ENCODE measurements around the gene TSC22D1. TPM values are rescaled to one million over a fixed set of nuclear protein-coding genes. Genes with fewer than 3 reads are reported as not detected.
A peak's percentile ranks its signal among the peaks of the same experiment; 100 is the strongest.

TSC22D1 gene
- total and polyA plus RNA-seq, 2 of the 4 experiments (the other 2 are of a cell fraction) = 30.8 to 42.2 TPM

DNA sequence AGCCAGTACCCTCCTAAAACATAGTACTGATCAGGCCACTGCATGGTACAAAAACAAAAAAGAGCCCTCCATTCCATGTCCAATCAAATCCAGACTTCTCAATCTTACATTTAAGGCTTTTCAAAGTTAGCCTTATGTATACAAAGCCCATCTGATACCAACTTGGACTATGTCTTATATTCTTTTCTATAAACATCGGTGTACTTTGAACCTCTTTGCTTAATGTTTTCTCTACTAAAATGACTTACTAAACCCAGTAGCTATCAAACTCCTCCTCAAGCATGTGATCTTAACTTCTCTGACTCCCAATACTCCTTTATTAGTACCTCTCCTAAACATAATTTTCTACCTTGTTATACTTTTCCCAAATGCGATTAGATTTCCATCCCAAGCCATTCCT is 14.8 kb downstream of the TSC22D1 start:
- no peak overlapping the region for H2AK9ac ChIP-seq (replicated peaks; ENCODE audit: low read depth, low read length, poor library complexity)
- H3K18ac ChIP-seq (ENCODE audit: low read depth, low read length) = no peak overlapping the region
- intact Hi-C loops (cut with micrococcal nuclease) = no loop called here
- peaks cover 4% of the 10 kb centered on the region; the same call in 1 of the 2 replicates for H3K36me3 ChIP-seq (ENCODE audit: control insufficient read depth, insufficient read depth, low read length)
- H2AFZ ChIP-seq (replicated peaks; ENCODE audit: low read length, poor library complexity) = no peak overlapping the region
- H2BK15ac ChIP-seq (ENCODE audit: low read depth, low read length) = no peak overlapping the region
- peaks cover 30 to 74% of the 10 kb centered on the region in 2 experiments for H3K79me1 ChIP-seq (ENCODE audit: low read depth in 1 of 2, low read length in 2 of 2)
- H3K9ac ChIP-seq (ENCODE audit: low read depth, low read length) = no peak overlapping the region
- dilution Hi-C loops (cut with HindIII; ENCODE audit: low sequenced_read_pairs, unreplicated experiment) = no loop called here
- H2BK20ac ChIP-seq (ENCODE audit: low read depth, low read length) = no peak overlapping the region
- TF ChIP-seq, protein P1, sequence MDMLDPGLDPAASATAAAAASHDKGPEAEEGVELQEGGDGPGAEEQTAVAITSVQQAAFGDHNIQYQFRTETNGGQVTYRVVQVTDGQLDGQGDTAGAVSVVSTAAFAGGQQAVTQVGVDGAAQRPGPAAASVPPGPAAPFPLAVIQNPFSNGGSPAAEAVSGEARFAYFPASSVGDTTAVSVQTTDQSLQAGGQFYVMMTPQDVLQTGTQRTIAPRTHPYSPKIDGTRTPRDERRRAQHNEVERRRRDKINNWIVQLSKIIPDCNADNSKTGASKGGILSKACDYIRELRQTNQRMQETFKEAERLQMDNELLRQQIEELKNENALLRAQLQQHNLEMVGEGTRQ (IDR thresholded peaks at IDR 0.05; ENCODE audit: low read depth, low read length) = no peak
- TF ChIP-seq RAD21 (IDR thresholded peaks at IDR 0.05; ENCODE audit: low read length) (no peak), RCOR1 (IDR thresholded peaks at IDR 0.05; ENCODE audit: insufficient replicate concordance, low read length) (no peak), MAZ (IDR thresholded peaks at IDR 0.05; ENCODE audit: borderline replicate concordance, low read depth, low read length) (no peak), MXI1 (IDR thresholded peaks at IDR 0.05; ENCODE audit: borderline replicate concordance, low read depth, low read length) (no peak)
- no peak overlapping the region for H3K4ac ChIP-seq (ENCODE audit: low read depth, low read length)
- H3K56ac ChIP-seq (ENCODE audit: extremely low read depth, insufficient read depth, low read length) = peak overlapping the region; percentile 10; the same call in 1 of the 2 replicates
- no peak overlapping the region for H3K23ac ChIP-seq (ENCODE audit: low read depth, low read length)
- in situ Hi-C loops (cut with MboI; ENCODE audit: low sequenced_read_pairs) = no loop called here
- no peak overlapping the region for H4K8ac ChIP-seq (ENCODE audit: low read depth in 2 of 2, low read length in 2 of 2)
- H4K5ac ChIP-seq (ENCODE audit: low read depth, low read length) = no peak overlapping the region
- no peaks in the 10 kb centered on the region for H3K9me3 ChIP-seq (ENCODE audit: control insufficient read depth, insufficient read depth, low read length)
- H2BK5ac ChIP-seq (ENCODE audit: low read depth, low read length, poor library complexity, severe bottlenecking) = no peak overlapping the region
- H3K27ac ChIP-seq (ENCODE audit: insufficient read depth, low read length) = no peak overlapping the region
- 100% methylated on average over 1 of the region's 2 CpGs; no CpG with 5 or more reads in 1 of the 2 experiments for WGBS, 2 experiments (ENCODE audit: extremely low coverage in 2 of 2, insufficient read length in 1 of 2)
- DNase-seq (no peak), ATAC-seq (ENCODE audit: low read depth) (no peak)
- no peak overlapping the region for H2AK5ac ChIP-seq (ENCODE audit: low read depth, low read length)
- no peak overlapping the region for H3K14ac ChIP-seq (replicated peaks; ENCODE audit: low read depth, low read length)
- BruUV-seq (replicated peaks) = no TSS peak
- no peak overlapping the region for H3K4me3 ChIP-seq (ENCODE audit: insufficient read depth, low read depth, low read length)
- ChIA-PET CTCF (interaction anchor here (0.5 kb wide), 1 partner anchor 13 kb away, joined by 3 read pairs; no protein-coding TSS in a partner anchor), POLR2A (ENCODE audit: unreplicated experiment) (no interaction called here)
- H3K4me2 ChIP-seq (ENCODE audit: low read depth, low read length) = no peak overlapping the region
- no peak overlapping the region for H2BK120ac ChIP-seq (ENCODE audit: low read depth, low read length)
- no peaks in the 10 kb centered on the region for H3K27me3 ChIP-seq (ENCODE audit: control insufficient read depth, insufficient read depth, low read length)
- H3K4me1 ChIP-seq (ENCODE audit: control insufficient read depth, insufficient read depth, low read length) = peaks cover 1% of the 10 kb centered on the region; the same call in 1 of the 2 replicates
- peaks cover 3% of the 10 kb centered on the region; the same call in 1 of the 2 replicates for H3K9me1 ChIP-seq (ENCODE audit: insufficient read depth, low read length)
- no peak overlapping the region for H4K91ac ChIP-seq (ENCODE audit: insufficient read depth, low read depth, low read length)
- peaks cover 28% of the 10 kb centered on the region; the same call in 1 of the 2 replicates for H4K20me1 ChIP-seq (ENCODE audit: insufficient read depth, low read length)

Measured in IMR-90 (cell line).